Neural progenitor cell (in vitro differentiated cells): ENCODE results near the gene MAP6. TPM values are rescaled to one million over a fixed set of nuclear protein-coding genes. Genes with fewer than 3 reads are reported as not detected.

Experiments
- DNase-seq: peaks from one replicate; pipeline ENCODE4 v3.0.0-alpha.2; 2016; ENCODE audit warnings: low spot score
- H2AFZ ChIP-seq: fragments of 200-600 bp; sonication (generic); replicated peaks from 2 replicates; pipeline ENCODE4 v1.6.1; 2016; ENCODE audit warnings: antibody characterized with exemption
- H3F3A ChIP-seq: fragments of 200-600 bp; sonication (generic); 2 replicates; pipeline ENCODE4 v1.6.1; 2016; ENCODE audit warnings: antibody characterized with exemption, low read depth
- H3K27ac ChIP-seq: fragments of 200-600 bp; sonication (generic); 2 replicates; pipeline ENCODE4 v1.5.1; 2016; ENCODE audit warnings: mild to moderate bottlenecking
- H3K27me3 ChIP-seq: fragments of 200-600 bp; sonication (generic); 2 replicates; pipeline ENCODE4 v1.6.1; 2016; ENCODE audit warnings: mild to moderate bottlenecking, moderate library complexity
- H3K36me3 ChIP-seq: fragments of 200-600 bp; sonication (generic); 2 replicates; pipeline ENCODE4 v1.5.1; 2016
- H3K4me1 ChIP-seq: fragments of 200-600 bp; sonication (generic); 2 replicates; pipeline ENCODE4 v1.6.1; 2016; ENCODE audit warnings: mixed run types
- H3K4me2 ChIP-seq: fragments of 200-600 bp; sonication (generic); 2 replicates; pipeline ENCODE4 v1.6.1; 2016
- H3K4me3 ChIP-seq: fragments of 200-600 bp; sonication (generic); 2 replicates; pipeline ENCODE4 v1.5.1; 2016
- H3K79me2 ChIP-seq: fragments of 200-600 bp; sonication (generic); 2 replicates; pipeline ENCODE4 v1.6.1; 2016; ENCODE audit warnings: low read depth
- H3K9ac ChIP-seq: fragments of 200-600 bp; sonication (generic); 2 replicates; pipeline ENCODE4 v1.6.1; 2016
- H3K9me3 ChIP-seq: fragments of 200-600 bp; sonication (generic); 2 replicates; pipeline ENCODE4 v1.5.1; 2016; ENCODE audit warnings: low read depth
- H4K20me1 ChIP-seq: fragments of 200-600 bp; sonication (generic); 2 replicates; pipeline ENCODE4 v1.6.1; 2016; ENCODE audit warnings: low read depth
- H3K27ac Mint-ChIP-seq: 3 replicates; pipeline ENCODE4 v1.8.0; 2021; ENCODE audit warnings: mixed read lengths
- H3K27me3 Mint-ChIP-seq: 2 replicates; pipeline ENCODE4 v1.8.0; 2022; ENCODE audit warnings: low read depth, mild to moderate bottlenecking, inconsistent platforms, moderate library complexity, mixed read lengths; ENCODE audit not compliant: insufficient read depth
- H3K36me3 Mint-ChIP-seq: 3 replicates; pipeline ENCODE4 v1.8.0; 2021; ENCODE audit warnings: mixed read lengths
- H3K4me1 Mint-ChIP-seq: 3 replicates; pipeline ENCODE4 v1.8.0; 2021; ENCODE audit warnings: mixed read lengths
- H3K4me3 Mint-ChIP-seq: 3 replicates; pipeline ENCODE4 v1.8.0; 2021; ENCODE audit warnings: mild to moderate bottlenecking, moderate library complexity, mixed read lengths
- H3K9me3 Mint-ChIP-seq: 3 replicates; pipeline ENCODE4 v1.8.0; 2020; ENCODE audit warnings: mixed read lengths
- CTCF ChIP-seq: fragments of 200-600 bp; sonication (generic); IDR thresholded peaks from 2 replicates; pipeline ENCODE4 v1.5.1; 2017; ENCODE audit warnings: antibody characterized with exemption, mild to moderate bottlenecking
- EZH2 ChIP-seq: fragments of 200-600 bp; sonication (generic); IDR thresholded peaks from 2 replicates; pipeline ENCODE4 v1.6.1; 2017; ENCODE audit warnings: antibody characterized with exemption, mild to moderate bottlenecking, moderate library complexity
- EZH2phosphoT487 ChIP-seq: fragments of 200-600 bp; sonication (generic); IDR thresholded peaks from 2 replicates; pipeline ENCODE4 v1.6.1; 2017; ENCODE audit warnings: antibody characterized with exemption
- total RNA-seq: library from RNA; depleted of rRNA; stranded (reverse); fragments of >200 nt; gene quantifications from 2 replicates; pipeline ENCODE4 v1.2.3, GENCODE V29; 2015; ENCODE audit warnings: low replicate concordance

The MAP6 gene
- total RNA-seq, 1 donor from 2014 or later, result 9.9 TPM

GRCh38 chr11:75543806-75544205, 125.0 kb downstream of the MAP6 start:
- H3F3A ChIP-seq, result no peaks in the 10 kb centered on the region
- no peaks in the 10 kb centered on the region for H3K4me1 ChIP-seq
- Mint-ChIP-seq H3K9me3 (no peaks in the 10 kb centered on the region), H3K27ac (peak overlapping the region; percentile 66), H3K36me3 (no peaks in the 10 kb centered on the region), H3K27me3 (no peaks in the 10 kb centered on the region), H3K4me3 (no peak overlapping the region), H3K4me1 (peaks cover 28% of the 10 kb centered on the region)
- no peak overlapping the region for H3K4me2 ChIP-seq
- H2AFZ ChIP-seq, result no peak overlapping the region
- H3K27me3 ChIP-seq, result no peaks in the 10 kb centered on the region
- H3K79me2 ChIP-seq, result no peaks in the 10 kb centered on the region
- H3K4me3 ChIP-seq, result no peak overlapping the region
- H3K9me3 ChIP-seq, result no peaks in the 10 kb centered on the region
- H3K36me3 ChIP-seq, result no peaks in the 10 kb centered on the region
- DNase-seq, result no peak
- no peaks in the 10 kb centered on the region for H4K20me1 ChIP-seq
- H3K27ac ChIP-seq, result no peak overlapping the region
- H3K9ac ChIP-seq, result no peak overlapping the region
- TF ChIP-seq EZH2phosphoT487 (no peak), EZH2 (no peak), CTCF (no peak)

- H3K4me2 ChIP-seq, result no peak overlapping the region
- no peak overlapping the region for H3K4me3 ChIP-seq
- Mint-ChIP-seq H3K4me1 (peaks cover 22% of the 10 kb centered on the region), H3K27me3 (peaks cover 5% of the 10 kb centered on the region), H3K9me3 (no peaks in the 10 kb centered on the region), H3K4me3 (no peak overlapping the region), H3K36me3 (no peaks in the 10 kb centered on the region), H3K27ac (no peak overlapping the region)
- no peak for DNase-seq
- no peaks in the 10 kb centered on the region for H3K27me3 ChIP-seq
- H3K9me3 ChIP-seq, result no peaks in the 10 kb centered on the region
- H3K9ac ChIP-seq, result no peak overlapping the region
- H3K27ac ChIP-seq, result no peak overlapping the region
- TF ChIP-seq EZH2 (no peak), EZH2phosphoT487 (no peak), CTCF (no peak)
- H3F3A ChIP-seq, result no peaks in the 10 kb centered on the region
- H3K79me2 ChIP-seq, result no peaks in the 10 kb centered on the region
- no peaks in the 10 kb centered on the region for H4K20me1 ChIP-seq
- no peaks in the 10 kb centered on the region for H3K36me3 ChIP-seq
- no peaks in the 10 kb centered on the region for H3K4me1 ChIP-seq
- H2AFZ ChIP-seq, result no peak overlapping the region
These were observed 126.8 kb downstream of the MAP6 start for GRCh38 chr11:75542088-75542438.

GRCh38 chr11:75541193-75542087, 127.4 kb downstream of the MAP6 start:
- no peaks in the 10 kb centered on the region for H3K4me1 ChIP-seq
- TF ChIP-seq EZH2phosphoT487 (no peak), EZH2 (no peak), CTCF (no peak)
- no peaks in the 10 kb centered on the region for H4K20me1 ChIP-seq
- no peak overlapping the region for H3K4me2 ChIP-seq
- H3K9me3 ChIP-seq, result no peaks in the 10 kb centered on the region
- peaks cover 22% of the 10 kb centered on the region for H3K4me1 Mint-ChIP-seq
- H3K36me3 Mint-ChIP-seq, result no peaks in the 10 kb centered on the region
- no peak overlapping the region for H3K4me3 ChIP-seq
- no peak overlapping the region for H3K27ac ChIP-seq
- no peaks in the 10 kb centered on the region for H3K27me3 ChIP-seq
- no peak overlapping the region for H2AFZ ChIP-seq
- no peak overlapping the region for H3K27ac Mint-ChIP-seq
- H3K9ac ChIP-seq, result no peak overlapping the region
- H3F3A ChIP-seq, result no peaks in the 10 kb centered on the region
- H3K9me3 Mint-ChIP-seq, result no peaks in the 10 kb centered on the region
- DNase-seq, result no peak
- peaks cover 5% of the 10 kb centered on the region for H3K27me3 Mint-ChIP-seq
- H3K36me3 ChIP-seq, result no peaks in the 10 kb centered on the region
- no peaks in the 10 kb centered on the region for H3K79me2 ChIP-seq
- no peak overlapping the region for H3K4me3 Mint-ChIP-seq
